ENCODE measurements around the gene RPL15.
"Not testable (repeated sequence)": the region's sequence is repeated elsewhere in the genome, so short reads cannot be mapped to it uniquely, and the experiment has no call there.

- TF ChIP-seq CTCF (IDR thresholded peaks at IDR 0.05; ENCODE audit: insufficient read depth, low read length, poor library complexity, severe bottlenecking); EZH2phosphoT487 (conservative IDR thresholded peaks at IDR 0.05; ENCODE audit: low read length): not testable (repeated sequence)
Measured at GRCh38 chr3:23917679-23918303, 859 bp downstream of the RPL15 start.

Data from SU-DHL-6 (cell line).